ENCODE measurements around the gene TOX3.

The TOX3 gene

DNA sequence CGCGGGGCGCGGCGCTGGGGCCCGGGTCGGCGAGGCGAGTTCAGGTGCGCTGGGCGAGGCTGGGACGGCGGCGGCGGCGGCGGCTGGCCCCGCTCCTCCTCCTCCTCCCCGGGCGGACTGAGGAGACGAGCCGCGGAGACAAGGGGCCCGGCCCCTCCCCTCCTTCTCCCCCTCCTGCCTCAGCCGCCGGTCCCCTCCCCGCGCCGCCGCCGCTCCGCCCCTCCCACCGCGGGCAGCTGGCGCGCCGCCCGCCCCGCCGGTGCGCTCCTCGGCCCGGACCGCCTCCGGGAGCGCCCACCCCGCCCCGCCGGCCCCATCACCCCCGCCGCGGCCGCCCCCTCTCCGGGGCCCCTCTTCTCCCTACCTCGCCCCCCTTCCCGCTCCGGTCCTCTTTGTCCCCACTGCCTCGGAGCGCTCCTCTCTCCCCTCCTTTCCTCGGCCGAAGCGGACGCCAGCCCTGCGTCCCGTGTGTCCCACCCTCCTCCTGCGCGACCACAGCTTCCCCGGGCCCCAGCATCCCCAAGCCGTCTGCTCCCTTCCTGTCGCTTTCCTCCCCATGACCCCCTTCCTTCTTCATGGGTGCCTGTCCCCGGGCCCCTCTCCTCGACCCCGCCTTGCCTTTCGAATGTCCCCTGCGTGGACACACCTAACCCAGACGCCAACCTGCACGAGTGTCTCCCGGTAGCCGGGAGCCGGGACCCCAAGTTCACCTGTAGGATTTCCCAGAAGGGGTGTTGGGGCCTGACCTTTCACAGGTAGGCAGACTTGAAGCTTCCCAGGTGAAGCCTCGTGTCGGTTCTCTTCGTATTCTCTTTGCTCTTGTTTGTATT is at the start of gene TOX3:
Gene TOX3, minus strand, starts transcription at position 140 of the 830 bp plus-strand sequence. CDS start 420 bp downstream, outside the sequence.
- no peak for DNase-seq (ENCODE audit: low read depth)

DNA sequence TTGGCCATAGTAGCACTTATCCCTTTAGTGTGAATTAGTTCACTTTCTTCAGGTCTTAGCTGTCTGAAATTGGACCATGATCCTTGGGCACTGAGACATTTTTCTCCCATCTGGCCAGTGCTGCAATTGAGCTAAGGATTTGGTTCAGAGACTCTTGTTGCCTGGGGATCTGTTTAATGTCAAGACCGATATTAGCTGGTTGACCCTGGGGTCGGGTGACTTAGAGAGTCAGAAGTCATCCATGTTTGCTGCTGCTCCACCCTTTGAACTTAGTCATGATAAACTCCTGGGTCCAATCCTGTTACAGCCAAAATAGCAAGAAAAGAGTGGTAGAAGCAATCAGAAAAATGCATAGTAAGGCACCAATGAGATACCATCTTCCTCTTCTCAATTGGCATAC is 45.8 kb upstream of the TOX3 start:
- DNase-seq (ENCODE audit: low read depth), result no peak

DNA sequence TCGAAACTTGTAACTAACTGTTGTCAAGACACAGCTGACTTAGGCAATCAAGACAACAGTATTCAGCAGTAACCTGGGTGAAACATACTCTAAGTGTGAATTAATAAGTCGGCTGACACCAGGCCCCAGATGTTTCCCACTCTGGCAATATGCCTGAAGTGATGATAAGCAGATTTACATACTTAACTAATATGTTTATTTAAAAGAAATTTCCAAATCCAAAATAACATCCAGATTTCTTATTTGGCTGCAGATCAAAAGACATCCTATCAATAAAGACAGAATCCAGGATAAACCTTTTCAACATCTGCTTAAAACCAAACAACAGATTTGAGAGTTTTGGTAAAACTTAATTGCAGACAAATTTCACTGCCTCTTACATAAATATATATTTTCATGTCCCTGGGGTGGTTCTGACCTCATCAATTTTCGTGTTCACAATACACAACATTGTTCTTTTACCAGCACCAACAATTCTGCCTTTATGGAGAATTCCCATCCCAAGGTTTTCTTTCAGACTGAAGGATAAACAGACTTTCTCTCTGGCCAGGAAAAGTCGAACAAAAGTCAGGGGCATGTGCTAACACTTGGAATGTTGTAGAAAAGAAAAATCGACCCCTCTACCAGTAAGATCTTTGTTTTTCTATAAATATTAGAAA is 45.1 kb upstream of the TOX3 start:
- DNase-seq (ENCODE audit: low read depth), result no peak

DNA sequence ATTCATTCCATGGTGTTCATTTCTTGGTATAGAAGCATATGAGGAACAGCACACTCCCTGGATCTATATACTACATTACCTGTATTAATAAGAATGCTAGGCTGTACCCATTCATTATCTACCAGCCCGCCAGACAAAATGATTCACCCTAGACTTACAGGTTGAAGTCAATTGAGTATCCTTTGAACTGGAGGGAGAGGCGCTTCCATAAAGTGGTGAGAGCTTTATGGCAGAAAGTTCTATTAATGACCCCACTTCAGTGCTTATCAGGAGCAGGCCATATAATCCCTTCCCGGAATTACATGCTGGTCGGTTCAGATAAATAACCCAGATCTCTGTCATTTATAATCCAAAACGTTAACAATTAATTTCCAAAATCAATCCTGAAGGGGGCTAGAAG is 44.5 kb upstream of the TOX3 start:
- no peak for DNase-seq (ENCODE audit: low read depth)

DNA sequence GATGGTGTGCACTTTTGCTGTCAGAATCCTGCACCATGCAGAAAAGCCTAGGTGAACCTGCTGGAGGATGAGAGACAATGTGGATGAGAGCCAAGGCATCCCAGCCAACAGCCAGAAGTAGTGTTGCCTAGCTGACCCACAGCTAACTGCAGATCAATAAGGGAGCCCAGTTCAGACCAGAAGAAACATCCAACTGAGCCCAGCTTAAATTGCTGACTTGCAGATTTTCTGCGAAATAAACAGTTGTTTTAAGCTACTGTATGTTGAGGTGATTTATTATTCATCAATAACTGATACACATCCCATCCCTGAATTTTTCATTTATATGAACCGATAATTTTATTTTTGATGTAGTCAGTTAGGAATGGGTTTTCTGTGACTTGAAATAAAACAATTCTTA is 39.2 kb upstream of the TOX3 start:
- no peak for DNase-seq (ENCODE audit: low read depth)

DNA sequence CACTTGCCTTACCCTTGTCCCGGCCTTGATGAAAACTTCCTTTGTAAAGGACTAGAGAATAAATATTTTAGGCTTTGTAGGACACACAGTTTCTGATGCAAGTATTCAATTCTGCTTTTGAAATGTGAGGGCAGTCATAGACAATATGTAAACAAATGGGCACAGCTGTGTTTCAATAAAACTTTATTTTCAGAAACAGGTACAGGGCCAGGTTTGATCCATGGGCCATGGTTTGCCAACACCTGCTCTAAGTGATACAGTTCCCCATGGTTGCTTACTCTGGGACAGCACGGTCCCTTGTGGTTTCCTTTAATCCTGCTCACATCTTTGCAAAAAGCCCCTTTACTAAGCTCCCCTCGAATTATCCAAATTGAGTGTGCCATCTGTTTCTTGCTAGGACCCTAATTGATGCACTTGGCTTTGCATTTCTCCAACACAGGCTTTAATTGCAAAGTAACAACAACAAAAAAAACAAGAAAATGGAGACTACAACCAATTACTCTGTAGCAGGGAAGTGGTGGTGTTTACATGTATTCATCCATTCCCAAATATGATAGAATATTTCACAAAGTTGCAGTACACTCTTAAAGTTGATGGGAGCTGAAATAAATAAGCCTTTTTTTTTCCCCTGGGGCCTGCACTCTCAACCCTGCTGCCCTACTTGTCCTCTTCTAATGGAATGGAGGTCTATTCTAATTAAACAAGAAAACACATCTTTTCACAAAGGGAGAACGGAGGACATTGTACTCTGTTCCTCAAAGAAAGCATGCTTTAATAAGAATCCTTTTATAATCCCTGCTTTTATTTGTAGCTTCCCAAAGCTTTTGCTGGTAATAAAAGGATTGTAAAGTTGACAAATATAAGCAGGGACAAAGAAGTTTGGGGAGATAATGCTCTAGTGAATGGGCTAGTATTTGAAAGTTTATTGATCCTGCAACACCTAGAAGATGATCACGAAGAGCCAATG is 37.7 kb upstream of the TOX3 start:
- no peak for DNase-seq (ENCODE audit: low read depth)

DNA sequence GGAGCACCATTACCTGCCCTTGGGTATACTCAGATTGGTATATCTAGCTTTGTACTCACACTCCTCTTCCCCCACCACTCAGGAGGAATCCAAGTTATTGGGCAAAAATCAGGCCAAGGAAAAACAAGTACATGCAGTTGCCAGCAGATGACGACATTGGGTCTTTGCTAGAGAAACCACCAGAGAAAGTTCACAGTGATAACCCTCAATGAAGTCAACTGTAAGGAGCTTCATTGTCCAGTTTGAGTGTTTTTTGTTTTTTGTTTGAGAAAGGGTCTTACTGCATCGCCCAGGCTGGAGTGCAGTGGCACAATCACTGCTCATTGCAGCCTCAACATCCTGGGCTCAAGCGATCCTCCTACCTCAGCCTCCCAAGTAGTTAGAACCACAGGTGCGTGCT is 34.6 kb upstream of the TOX3 start:
- no peak for DNase-seq (ENCODE audit: low read depth)

DNA sequence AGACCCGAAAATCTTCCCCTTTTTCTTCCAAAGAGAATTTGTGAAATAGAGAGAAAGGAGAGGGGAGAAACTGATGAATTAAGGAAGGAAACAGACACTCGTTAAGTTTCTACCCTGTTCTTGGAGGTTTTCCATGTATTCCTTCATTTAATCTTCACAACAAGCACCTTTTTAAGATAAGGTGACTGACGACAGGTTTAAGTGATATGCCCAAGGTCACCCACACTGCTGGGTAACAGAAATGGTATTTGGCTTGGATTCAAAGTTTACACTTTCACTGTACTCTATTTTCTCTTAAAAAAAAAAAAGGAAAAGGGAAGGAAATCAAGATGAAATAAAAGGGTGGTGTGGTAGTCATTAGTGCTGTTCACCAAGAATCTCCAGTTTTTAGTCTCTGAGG is 33.5 kb upstream of the TOX3 start:
- DNase-seq (ENCODE audit: low read depth), result no peak

DNA sequence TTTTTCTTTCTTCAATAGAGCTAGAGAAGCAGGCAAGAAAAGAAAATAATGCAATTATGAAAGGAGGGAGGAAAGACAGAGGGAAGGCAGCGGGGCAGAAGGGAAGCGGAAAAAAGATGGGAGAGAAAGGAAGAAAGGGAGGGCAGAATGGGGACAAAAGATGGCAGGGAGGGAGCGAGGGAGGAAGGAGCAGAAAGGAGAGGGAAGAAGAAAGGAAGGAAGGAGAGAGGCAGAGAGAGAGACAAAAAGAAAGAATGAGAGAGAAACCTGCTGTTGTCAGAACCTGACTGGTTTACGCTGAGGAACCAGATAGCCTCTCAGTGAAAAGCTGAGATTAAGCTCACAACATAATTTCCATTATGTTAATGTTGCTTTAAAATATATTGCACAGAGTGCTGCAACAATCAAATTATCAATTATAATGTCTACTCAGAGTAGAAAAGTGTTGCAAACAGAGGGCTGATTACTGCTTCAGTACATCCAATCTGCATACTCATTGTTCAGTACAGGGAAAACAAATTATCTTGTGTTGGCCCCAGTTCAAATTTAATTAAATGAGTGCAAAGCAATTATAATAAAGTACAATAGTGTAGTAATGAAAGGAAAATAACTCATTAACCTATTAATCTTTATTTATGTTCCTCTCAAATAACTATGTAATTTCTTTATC is 32.0 kb upstream of the TOX3 start:
- DNase-seq (ENCODE audit: low read depth), result no peak

DNA sequence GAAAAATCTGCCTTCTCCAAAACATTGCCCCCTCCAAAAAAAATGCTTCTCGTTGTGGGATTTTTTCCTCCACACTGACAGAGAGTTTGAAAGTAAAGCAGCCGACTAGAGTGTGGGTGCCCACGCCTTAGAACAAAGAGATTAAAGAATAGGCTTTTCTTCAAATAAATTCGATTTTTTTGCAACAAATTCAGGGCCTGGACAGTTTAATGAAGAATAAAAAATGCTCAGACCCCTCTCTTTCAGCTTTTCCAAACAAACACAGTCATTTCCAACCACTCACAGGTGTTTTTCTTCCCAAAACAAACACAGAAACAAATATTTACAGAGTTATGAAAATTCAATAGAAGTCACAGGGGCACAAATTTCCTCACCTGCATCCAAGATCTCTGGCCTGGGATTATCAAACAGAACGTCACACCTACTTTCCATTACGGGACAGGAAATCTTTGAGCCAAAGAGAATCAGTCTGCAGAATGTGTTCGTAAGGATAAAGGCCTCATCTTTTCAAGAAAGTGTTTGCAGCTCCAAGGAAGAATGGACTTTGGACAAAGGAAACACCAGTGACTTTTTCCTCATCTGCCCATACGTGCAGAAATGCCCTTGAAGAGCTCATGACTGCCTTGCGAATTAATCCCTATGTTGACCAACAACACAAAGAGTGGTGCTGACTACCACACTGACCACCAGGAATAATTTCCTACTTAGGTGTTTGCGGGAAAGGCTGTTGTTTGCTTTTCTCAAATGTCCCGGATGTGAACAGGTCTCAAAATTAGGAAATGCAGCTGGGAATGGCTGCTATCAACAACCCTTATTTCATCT is 31.3 kb upstream of the TOX3 start:
- no peak for DNase-seq (ENCODE audit: low read depth)

DNA sequence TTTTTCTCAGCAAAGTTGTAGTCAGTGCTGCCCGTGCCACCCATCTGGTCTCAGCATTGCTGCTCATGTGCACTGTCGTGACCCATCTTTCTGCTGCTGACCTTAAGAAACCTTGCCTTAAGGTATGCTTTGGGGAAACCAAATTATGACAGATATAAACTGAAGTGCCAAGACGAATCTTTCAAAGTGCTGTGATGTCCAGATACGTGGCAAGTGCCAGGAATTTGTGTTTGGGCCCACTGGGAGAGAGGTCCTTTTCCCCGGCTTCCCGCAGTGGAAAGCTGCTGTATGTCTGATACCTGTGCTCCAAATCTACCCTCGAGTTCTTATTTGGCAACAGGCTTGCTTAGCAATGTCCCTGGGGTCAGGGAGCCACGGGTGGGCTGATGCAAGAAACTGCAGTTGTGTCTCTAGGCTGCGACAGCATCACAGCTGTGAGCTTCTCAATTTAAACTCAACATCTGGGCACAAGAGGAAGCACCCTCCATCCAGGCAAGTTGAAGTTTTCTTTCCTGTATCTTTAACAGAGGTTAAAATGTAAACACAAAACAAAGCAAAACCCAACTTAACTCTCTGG is 30.3 kb upstream of the TOX3 start:
- no peak for DNase-seq (ENCODE audit: low read depth)

DNA sequence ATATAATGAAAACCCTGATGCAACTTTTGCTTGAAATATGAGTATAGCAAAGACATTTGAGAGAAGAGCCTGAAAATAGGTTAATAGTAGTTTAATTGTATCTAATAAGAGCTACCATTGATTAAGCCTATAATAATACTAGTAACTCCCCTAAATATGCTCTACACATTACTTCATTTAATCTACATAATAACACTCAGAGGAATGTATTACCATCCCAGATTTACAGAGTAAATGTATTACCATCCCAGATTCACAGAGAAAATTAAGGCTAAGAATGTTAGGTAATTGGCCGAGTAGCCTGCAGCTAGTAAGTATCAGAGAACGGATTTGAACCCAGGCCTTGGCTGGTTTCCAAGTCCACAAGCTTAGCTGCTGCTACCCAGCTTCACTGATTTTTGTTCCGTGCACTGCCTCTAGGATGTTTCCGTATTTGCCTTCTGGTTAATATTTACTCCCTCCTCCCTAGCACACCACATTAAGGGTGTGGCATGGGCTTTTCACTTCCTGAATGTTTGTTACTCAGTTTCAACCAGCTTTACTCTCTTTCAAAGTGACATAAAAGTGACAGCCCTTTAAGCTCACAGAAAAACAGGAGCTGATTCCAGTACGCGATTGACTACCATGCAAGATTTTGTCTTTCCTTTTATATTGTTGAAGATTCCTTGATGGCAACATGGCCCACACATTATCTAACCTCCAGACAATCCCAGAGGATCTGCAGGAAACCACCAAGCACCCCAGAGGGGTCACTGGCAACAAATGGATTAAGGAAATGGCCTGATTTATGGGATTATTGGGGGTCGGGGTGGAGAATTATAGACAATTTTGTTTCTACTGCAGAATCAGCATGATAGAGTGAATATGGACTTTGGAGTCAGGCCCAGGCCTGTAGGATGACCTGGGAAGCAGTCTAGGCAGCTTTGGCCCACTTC is 26.7 kb upstream of the TOX3 start:
- DNase-seq (ENCODE audit: low read depth), result no peak

DNA sequence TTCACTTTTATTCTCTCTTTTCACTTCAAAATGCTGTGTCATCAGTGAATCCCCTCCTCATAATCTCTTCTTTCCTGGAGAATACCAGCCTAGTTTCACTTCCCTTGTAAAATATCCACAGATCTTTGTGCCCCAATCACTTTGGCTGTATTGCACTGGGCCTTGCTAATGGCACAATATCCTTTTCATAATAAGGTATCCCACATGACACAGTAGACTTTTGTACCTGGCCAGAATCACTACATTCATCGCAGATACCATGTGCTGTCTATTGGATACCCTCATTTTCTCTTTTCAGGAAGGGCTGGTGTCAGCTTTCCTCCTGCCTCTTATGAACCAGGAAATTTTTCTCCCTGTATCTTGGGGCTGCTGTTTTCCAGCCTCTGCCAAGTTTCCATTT is 25.7 kb upstream of the TOX3 start:
- no peak for DNase-seq (ENCODE audit: low read depth)

DNA sequence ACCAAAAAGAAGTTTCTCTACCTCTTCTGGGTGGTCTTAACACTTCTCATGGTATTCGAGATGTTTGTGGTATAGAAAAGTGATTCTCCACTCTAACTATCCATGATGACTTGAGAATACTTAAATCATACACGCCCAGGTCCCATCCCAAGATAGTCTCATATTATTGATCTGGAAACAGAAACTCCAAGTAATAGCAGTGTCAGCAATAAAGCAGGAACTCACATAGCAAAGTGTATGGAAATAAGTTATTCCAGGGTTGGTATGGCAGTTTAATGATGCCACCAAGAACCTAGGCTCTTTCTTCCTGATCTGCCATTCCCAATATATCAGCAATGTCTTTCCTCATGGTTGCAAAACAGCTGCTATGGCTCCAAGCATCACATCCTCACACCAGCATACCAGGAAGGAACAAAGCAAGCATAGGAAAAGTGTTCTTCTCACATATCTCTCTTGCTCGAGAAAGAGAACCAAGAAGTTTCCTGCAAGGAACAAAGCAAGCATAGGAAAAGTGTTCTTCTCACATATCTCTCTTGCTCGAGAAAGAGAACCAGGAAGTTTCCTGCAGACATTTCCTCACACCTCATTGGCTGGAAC is 23.6 kb upstream of the TOX3 start:
- DNase-seq (ENCODE audit: low read depth), result no peak

DNA sequence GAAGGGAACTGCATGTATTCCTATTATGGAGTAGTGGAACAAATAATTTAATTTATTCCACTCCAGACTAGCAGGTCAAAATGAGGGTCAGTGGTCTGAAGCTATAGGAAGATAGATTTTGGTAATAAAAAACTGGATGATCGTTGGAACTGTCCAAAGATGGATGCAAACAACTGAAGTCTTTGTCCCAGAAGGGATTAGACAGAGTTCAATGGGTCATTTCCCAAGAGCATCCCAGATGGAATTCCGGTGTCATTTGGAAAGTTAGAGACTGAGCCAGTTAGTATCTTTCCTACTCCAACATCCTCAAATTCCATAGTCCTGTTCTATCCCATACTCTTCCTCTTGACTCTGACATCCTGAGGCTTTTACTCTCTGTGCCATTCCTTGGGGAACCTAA is 22.8 kb upstream of the TOX3 start:
- DNase-seq (ENCODE audit: low read depth), result no peak

DNA sequence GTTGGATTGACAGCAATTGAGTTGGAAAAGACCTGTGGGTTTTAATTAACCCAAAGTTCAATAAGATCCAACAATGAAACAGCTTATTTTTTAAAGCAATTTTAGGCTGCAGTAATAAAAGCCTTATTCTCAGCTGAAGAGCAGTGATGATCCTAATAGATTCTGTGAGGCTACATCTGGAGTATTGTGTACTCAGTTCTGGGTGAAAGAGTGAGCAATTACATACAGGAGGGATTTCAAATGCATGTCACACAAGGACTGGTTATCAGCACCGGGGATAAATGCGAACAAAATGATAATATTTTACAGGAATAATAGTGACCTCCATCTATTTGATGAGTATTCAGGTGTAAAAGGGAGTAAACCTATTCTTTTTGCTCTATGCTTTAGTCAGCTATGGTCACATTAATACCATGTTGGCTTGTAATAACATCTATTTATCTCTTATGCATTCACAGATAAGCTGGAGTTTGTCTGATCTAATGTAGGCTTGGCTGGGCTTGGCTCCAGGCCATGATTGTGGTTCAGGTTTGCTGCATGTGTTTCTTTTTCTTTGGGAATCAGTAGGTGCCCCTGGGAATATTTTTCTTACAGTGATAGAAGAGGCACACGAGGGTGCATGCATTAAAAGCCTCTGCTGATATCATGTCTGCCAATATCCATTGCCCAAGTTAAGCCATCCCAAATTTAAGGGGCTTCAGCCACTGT is 22.2 kb upstream of the TOX3 start:
- DNase-seq (ENCODE audit: low read depth), result no peak

DNA sequence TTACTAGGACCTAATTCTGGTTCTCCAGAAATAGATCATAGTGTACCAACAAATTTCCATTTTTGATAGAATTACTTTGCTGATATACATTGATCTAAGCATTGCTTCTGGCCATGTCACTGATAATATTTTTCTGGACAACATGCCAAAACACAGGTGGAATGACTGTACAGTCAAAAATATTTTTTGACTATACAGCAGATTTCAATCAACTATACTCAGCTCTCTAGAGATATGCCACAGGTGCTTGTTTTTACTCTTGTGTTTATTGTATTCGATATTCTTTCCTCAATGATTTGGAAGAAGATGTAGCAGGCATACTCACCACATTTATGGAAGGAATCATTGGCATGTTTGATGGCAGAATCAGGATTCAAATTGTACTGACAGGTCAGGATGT is 21.6 kb upstream of the TOX3 start:
- DNase-seq (ENCODE audit: low read depth), result no peak

DNA sequence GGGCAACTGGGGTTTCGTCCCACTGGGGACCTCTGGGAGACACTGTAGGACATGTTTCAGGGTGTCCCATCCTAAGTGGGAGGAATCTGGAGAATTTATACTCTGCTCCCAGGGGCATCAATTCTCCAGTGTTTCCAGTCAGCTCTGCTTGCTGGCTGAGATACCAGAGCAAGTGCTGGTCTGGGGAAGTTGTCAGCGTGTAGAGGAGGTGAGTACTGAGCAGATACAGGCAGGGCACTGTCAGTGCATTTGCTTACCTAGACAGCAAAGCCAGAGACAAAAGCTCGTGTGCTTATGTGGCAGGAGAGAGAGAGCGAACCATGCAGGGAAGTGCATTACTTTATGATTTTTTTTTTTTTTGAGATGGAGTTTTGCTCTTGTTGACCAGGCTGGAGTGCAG is 20.2 kb upstream of the TOX3 start:
- DNase-seq (ENCODE audit: low read depth), result no peak
